GM21576 (cell line): ENCODE measurements around the gene KRTAP4-16.
"Not testable (repeated sequence)": the region's sequence is repeated elsewhere in the genome, so short reads cannot be mapped to it uniquely, and the experiment has no call there.

ENCODE experiments used
- ATAC-seq: cut with Tn5 transposase; IDR thresholded peaks from one replicate; pipeline ENCODE4 v1.9.1; 2021; ENCODE audit warnings: mild to moderate bottlenecking, moderate library complexity; ENCODE audit not compliant: unreplicated experiment

The KRTAP4-16 gene

GRCh38 chr17:41076788-41077187 lies 25.2 kb downstream of the KRTAP4-16 start:
- ATAC-seq: no peak

- no peak for ATAC-seq
Measured at GRCh38 chr17:41073676-41074075, 28.3 kb downstream of the KRTAP4-16 start.

- no peak for ATAC-seq
Measured at GRCh38 chr17:41071606-41072360, 30.2 kb downstream of the KRTAP4-16 start.

GRCh38 chr17:41069031-41069430 lies 33.0 kb downstream of the KRTAP4-16 start:
- no peak for ATAC-seq

GRCh38 chr17:41067281-41067680 lies 34.7 kb downstream of the KRTAP4-16 start:
- ATAC-seq: no peak

GRCh38 chr17:41065829-41066624 lies 36.0 kb downstream of the KRTAP4-16 start, which contains the start of gene KRTAP2-4:
KRTAP2-4 (minus strand) TSS chr17:41065879; CDS start chr17:41065845, 34 bp downstream.
- ATAC-seq: no peak

- ATAC-seq: not testable (repeated sequence)
Measured at GRCh38 chr17:41065016-41065689, 36.9 kb downstream of the KRTAP4-16 start.

- ATAC-seq: no peak
Measured at GRCh38 chr17:41064301-41064700, 37.7 kb downstream of the KRTAP4-16 start.

- ATAC-seq: no peak
Measured at GRCh38 chr17:41063449-41063848, 38.6 kb downstream of the KRTAP4-16 start.

GRCh38 chr17:41061964-41062363 lies 40.0 kb downstream of the KRTAP4-16 start:
- ATAC-seq: no peak

GRCh38 chr17:41060052-41060604 lies 41.9 kb downstream of the KRTAP4-16 start, which contains the start of gene KRTAP2-3:
KRTAP2-3 (minus strand) TSS chr17:41060114; CDS start chr17:41060050, 64 bp downstream.
- no peak for ATAC-seq

- not testable (repeated sequence) for ATAC-seq
Measured at GRCh38 chr17:41059276-41060051, 42.5 kb downstream of the KRTAP4-16 start.

- no peak for ATAC-seq
Measured at GRCh38 chr17:41058741-41059140, 43.3 kb downstream of the KRTAP4-16 start.

GRCh38 chr17:41057547-41057946 lies 44.5 kb downstream of the KRTAP4-16 start:
- no peak for ATAC-seq

GRCh38 chr17:41055130-41055529 lies 46.9 kb downstream of the KRTAP4-16 start, which contains the start of gene KRTAP2-2:
KRTAP2-2 (minus strand) TSS chr17:41055230; CDS start chr17:41055211, 19 bp downstream.
- ATAC-seq: not testable (repeated sequence)

GRCh38 chr17:41054556-41054955 lies 47.5 kb downstream of the KRTAP4-16 start:
- not testable (repeated sequence) for ATAC-seq

GRCh38 chr17:41054025-41054424 lies 48.0 kb downstream of the KRTAP4-16 start:
- ATAC-seq: no peak

- ATAC-seq: no peak
Measured at GRCh38 chr17:41052566-41052965, 49.4 kb downstream of the KRTAP4-16 start.
